GM11168 (cell line): ENCODE measurements around the gene TRMO.

Source experiments
- in situ Hi-C: fragments of 300-500 bp; cut with MboI; formaldehyde crosslinking; loops from one replicate; pipeline ENCODE4 v1.12.0; 2022; ENCODE audit warnings: low sequenced_read_pairs; ENCODE audit not compliant: unreplicated experiment

The TRMO gene

DNA sequence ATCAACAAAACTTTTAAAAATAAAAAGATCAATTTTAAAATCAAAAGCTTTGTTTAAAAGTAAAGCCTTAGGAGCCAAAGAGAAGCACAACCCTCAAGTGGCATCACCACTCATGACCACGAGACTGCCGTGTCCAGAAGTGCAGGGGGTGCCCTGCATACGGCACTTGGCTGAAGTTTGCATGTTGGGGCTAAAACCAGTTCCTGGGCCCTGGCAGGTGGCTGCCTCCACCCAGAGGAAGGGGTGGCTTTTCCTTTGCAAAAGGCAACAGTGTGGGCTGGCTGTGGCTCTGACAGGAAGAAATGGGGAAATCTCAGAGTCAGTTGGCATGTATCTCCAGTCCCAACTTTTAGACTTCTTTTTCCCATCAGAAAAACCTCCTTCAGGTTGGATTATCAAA is 15.3 kb downstream of the TRMO start:
- in situ Hi-C loops: no loop called here

- in situ Hi-C loops: no loop called here
These were observed 16.0 kb downstream of the TRMO start for GRCh38 chr9:97906236-97906831.

DNA sequence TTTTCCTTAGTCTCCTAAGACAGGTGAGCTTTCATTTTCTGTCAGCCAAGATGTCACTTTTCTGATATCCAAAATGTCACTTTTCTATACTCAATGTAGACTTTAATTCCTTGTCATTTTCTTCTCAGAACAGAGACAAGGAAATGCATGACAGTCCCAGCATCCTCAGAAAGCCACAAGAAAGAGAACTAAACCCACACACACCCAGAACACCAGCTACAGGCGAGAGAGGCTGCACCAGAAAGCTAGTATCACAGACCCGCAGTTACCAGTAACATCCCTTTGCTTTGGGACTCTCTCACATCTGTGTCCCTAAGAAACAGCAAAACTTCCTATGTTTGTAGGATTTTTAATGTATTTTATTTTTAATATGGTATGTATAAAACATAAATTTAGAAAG is 17.1 kb downstream of the TRMO start:
- in situ Hi-C loops: no loop called here

DNA sequence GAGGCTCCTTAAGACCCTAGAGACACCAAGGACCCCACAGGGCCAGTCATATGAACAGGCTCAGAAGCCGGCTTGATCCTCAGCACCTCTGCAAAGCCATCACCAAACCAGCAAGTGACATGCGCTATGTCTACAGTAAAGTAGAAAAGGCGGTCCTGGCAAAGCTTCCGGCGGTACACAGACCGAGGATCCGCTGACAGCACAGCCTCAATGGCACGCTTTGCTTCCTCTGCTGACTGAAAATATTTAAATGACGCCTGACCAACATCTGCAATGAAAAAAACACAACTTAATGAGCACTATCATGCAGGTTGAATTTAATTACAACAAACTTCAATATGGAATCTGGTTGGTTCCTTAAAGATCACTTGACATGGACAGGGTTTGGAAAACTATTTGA is 17.6 kb downstream of the TRMO start:
- in situ Hi-C loops: no loop called here

DNA sequence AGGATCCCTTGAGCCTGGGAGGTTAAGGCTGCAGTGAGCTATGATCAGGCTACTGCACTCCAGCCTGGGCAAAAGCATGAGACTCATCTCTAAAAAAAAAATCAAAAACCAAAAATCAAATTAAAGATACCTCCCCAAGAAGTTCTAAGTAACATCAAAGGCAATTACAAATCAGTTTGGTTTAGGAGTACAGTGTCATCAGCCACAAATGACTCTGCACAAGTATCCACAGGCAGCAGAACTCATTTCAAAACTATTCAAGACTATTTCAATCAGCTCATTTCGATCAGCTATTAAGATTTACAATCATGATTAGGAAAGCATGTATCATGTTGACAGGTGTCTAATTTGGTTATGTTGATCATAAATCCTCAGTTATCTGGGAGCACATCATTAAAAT is 19.1 kb downstream of the TRMO start:
- in situ Hi-C loops: no loop called here

DNA sequence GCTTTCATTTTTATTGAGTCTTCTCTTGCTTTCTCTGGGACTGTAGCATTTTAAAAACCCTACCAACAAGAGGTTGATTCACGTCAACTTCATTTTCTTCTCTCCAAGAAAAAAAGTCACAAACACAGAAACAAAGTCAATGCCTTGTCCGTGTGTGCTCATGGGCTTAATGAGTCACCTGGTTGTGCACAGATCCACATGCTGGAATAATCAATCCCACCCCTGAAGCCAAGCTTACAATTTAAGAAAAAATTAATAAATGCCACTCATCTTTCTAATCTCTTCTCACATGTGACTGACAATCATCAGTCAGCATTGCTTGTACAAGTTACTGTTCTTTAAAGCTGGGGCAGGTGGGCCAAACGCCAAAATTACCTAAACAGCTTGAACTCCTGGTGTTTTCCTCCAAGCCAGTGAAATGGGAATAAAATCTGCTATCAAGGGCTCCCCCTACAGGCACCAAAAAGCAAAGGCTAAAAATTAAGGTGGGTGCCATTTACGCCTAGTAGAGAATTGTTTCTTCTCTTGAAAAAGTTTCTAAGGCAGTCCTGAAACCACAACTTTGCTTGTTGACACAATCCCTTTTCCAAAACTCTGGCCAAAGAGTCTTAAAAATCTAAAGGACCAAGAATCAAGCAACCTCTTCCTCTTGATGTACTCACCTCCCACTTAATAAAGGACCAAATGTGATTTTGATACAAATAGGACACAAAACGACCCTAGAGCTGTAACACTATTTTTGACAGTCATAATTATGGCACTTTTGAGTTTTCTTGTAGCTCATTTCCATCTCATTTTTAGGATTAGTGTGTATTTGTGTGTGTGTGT is 21.3 kb downstream of the TRMO start:
- in situ Hi-C loops: no loop called here

DNA sequence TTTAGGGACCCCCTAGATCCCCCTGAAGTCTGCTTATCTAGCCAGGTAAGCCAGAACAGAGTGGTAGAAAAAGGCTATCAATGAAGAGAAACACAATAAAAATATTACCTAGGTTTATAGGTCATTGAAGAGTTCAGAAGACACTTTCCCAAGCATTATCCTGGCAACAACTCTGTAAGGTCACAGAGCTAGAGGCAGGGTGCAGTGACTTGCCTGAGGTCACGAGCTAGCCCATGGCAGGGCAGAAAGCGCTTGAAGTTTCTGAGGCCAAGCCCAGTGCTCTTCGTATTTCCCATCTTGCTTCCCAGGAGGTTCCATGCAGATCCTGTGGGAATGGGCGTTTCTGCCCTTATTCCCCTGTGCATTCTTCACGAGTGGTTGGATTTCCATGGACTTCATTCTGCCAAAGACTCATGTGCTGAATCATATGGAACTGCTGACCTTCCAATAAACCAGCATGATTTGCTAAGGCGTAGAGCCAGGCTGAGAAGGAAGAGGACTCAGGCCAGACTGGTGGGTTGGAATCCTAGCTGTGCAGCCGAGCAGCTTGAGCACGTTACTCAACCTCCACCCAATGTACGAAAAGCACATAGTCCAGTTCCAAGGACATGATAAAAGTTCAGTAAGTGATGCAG is 22.1 kb downstream of the TRMO start:
- in situ Hi-C loops: no loop called here

- in situ Hi-C loops: loop anchor here (5.0 kb wide), 1 partner anchor 184 kb away; no protein-coding TSS in a partner anchor
These were observed 26.5 kb downstream of the TRMO start for GRCh38 chr9:97895695-97896332.

- in situ Hi-C loops: loop anchor here (5.0 kb wide), 1 partner anchor 183 kb away; no protein-coding TSS in a partner anchor
These were observed 27.1 kb downstream of the TRMO start for GRCh38 chr9:97895211-97895610.

GRCh38 chr9:97892421-97892820 is 29.9 kb downstream of the TRMO start:
- in situ Hi-C loops: no loop called here

GRCh38 chr9:97891736-97892135 is 30.6 kb downstream of the TRMO start:
- in situ Hi-C loops: no loop called here

- in situ Hi-C loops: no loop called here
These were observed 32.1 kb downstream of the TRMO start for GRCh38 chr9:97889941-97890887.

GRCh38 chr9:97880336-97880735 is 42.0 kb downstream of the TRMO start:
- in situ Hi-C loops: no loop called here

DNA sequence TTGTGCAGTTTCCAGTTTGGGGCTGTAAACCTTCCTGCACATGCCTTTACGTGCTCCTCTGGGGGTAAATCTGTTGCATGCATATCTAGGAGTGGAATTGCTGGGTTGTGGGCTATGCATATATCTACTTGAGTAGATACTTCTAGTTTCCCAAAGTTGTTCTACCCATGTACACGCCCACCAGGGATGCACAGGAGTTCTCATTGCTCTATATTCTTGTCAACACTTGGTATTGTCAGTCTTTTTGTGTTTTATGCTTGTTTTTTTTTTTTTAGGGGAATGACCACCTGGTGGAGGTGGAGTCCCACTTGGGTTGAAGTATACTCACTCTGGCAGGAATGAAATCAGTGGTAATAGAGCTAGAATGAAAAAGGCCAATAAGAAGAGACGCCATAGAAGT is 46.2 kb downstream of the TRMO start:
- in situ Hi-C loops: no loop called here

DNA sequence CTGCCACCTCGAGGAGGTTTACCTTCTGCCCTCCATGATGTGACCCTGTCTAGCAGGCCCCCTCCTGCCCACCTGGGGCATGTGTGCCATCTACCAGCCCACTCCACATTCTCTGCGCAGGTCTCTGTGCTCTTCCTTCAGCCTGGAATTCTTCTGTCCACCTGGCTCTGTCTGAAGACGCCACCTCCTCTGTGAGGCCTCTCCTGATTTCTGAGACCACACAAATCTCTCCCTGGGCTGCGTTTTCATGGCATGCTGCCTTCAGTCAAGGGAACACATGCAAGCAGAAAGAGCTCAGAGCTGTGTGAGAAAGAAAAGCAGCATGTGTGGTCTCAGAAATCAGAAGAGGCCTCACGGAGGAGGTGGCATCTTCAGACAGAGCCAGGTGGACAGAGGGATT is 47.2 kb downstream of the TRMO start:
- in situ Hi-C loops: no loop called here

GRCh38 chr9:97874624-97875023 is 47.7 kb downstream of the TRMO start:
- in situ Hi-C loops: no loop called here

DNA sequence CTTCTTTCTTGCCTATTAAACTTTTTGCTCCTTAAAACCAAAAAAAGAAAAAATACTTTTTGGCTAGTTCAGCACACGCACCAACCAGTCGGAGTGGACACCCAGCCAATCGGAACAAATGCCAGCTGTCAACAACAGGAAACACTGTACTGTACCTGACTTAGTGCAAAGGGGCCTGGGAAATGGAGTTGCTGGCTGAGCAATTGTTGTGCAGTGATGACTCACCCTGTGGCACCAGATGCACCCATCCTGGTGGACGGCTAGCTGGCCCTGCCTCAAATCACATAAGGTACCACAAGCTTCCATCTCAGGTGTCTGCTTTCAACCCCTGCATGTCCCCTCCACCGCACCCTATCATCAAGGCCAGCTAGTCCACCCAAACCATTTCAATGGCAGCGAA is 48.4 kb downstream of the TRMO start:
- in situ Hi-C loops: no loop called here

- in situ Hi-C loops: no loop called here
These were observed 48.9 kb downstream of the TRMO start for GRCh38 chr9:97873425-97873824.

GRCh38 chr9:97868859-97869258 is 53.4 kb downstream of the TRMO start:
- in situ Hi-C loops: no loop called here

- in situ Hi-C loops: no loop called here
These were observed 55.5 kb downstream of the TRMO start for GRCh38 chr9:97866848-97867247.
